SU-DHL-6 (cell line): ENCODE results near the gene GLOD4.

Experiments used
- H2AFZ ChIP-seq: fragments of 200-600 bp; sonication (generic); 2 replicates; pipeline ENCODE4 v1.6.1; 2014; ENCODE audit warnings: low read depth, mild to moderate bottlenecking, moderate library complexity, mixed read lengths, antibody characterized with exemption, low read length; ENCODE audit not compliant: severe bottlenecking
- H3F3A ChIP-seq: fragments of 200-600 bp; shearing (Covaris generic); 2 replicates; pipeline ENCODE4 v1.6.0; 2016; ENCODE audit warnings: antibody characterized with exemption, mild to moderate bottlenecking; ENCODE audit not compliant: insufficient read depth
- H3K27ac ChIP-seq: fragments of 200-600 bp; sonication (generic); 2 replicates; pipeline ENCODE4 v1.5.1; 2016; ENCODE audit warnings: low read depth, mild to moderate bottlenecking, low read length, moderate library complexity, mixed read lengths
- H3K27me3 ChIP-seq: fragments of 200-600 bp; sonication (generic), shearing (Covaris generic); 2 replicates; pipeline ENCODE4 v1.6.0; 2014; ENCODE audit warnings: mild to moderate bottlenecking, low read length
- H3K36me3 ChIP-seq: fragments of 200-600 bp; sonication (generic); 2 replicates; pipeline ENCODE4 v1.6.1; 2014; ENCODE audit warnings: mild to moderate bottlenecking, low read length, mixed read lengths
- H3K4me2 ChIP-seq: fragments of 300-600, 200-600 bp; shearing (Covaris generic), sonication (generic); 2 replicates; pipeline ENCODE4 v1.6.0; 2014; ENCODE audit warnings: low read length, low read depth, mild to moderate bottlenecking; ENCODE audit not compliant: poor library complexity, severe bottlenecking
- H3K4me3 ChIP-seq: fragments of 200-600 bp; sonication (generic); 2 replicates; pipeline ENCODE4 v1.5.1; 2014; ENCODE audit warnings: antibody characterized with exemption, low read length, mild to moderate bottlenecking, mixed read lengths; ENCODE audit not compliant: insufficient read depth, poor library complexity, severe bottlenecking
- H3K79me2 ChIP-seq: fragments of 200-600 bp; sonication (generic); 2 replicates; pipeline ENCODE4 v1.6.1; 2014; ENCODE audit warnings: mild to moderate bottlenecking, low read length, moderate library complexity; ENCODE audit not compliant: insufficient read depth
- H3K9ac ChIP-seq: fragments of 200-600 bp; sonication (generic); 2 replicates; pipeline ENCODE4 v1.7.0; 2014; ENCODE audit warnings: mild to moderate bottlenecking, low read length
- H3K9me2 ChIP-seq: fragments of 200-600 bp; sonication (generic); replicated peaks from 2 replicates; pipeline ENCODE4 v1.6.1; 2014; ENCODE audit warnings: low read length; ENCODE audit not compliant: insufficient read depth
- H3K9me3 ChIP-seq: fragments of 200-600 bp; sonication (generic); 2 replicates; pipeline ENCODE4 v1.6.1; 2014; ENCODE audit warnings: low read length, mixed read lengths; ENCODE audit not compliant: insufficient read depth
- H4K20me1 ChIP-seq: fragments of 200-600 bp; sonication (generic); 2 replicates; pipeline ENCODE4 v1.6.1; 2014; ENCODE audit warnings: low read depth, mild to moderate bottlenecking, antibody characterized with exemption, low read length, moderate library complexity, mixed read lengths
- EZH2phosphoT487 ChIP-seq: fragments of 200-600 bp; sonication (generic), shearing (Covaris generic); conservative IDR thresholded peaks from 2 replicates; pipeline ENCODE4 v1.6.1; 2018; ENCODE audit warnings: mild to moderate bottlenecking, antibody characterized with exemption, low read length, moderate library complexity, mixed read lengths
- TF ChIP-seq, protein P1 (sequence below): fragments of 200-600 bp; sonication (generic); IDR thresholded peaks from one replicate; pipeline ENCODE4 v1.5.1; 2017; ENCODE audit warnings: antibody characterized with exemption, mild to moderate bottlenecking, low read length, moderate library complexity; ENCODE audit not compliant: insufficient read depth, poor library complexity, severe bottlenecking

GLOD4 gene

DNA sequence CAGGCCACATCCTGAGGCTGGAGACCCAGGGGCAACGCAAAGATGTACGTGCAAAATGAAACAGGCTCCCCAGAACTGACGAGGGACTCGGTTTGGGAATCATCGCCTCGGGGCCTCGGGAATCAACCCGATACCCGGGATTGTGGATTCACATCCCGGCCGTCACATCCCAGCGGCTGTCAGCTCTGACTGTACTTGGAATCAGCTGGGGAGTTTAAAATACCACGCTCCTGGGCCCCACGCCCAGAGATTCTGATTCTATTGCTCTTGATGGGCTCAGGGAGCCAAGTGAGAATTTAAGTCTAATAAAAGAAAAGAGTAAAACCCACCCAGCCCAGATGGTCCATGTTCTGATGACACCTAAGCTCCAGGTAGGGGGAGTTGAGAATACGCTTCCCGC lies 42.3 kb upstream of the GLOD4 start:
- H3K9me2 ChIP-seq: no peaks in the 10 kb centered on the region
- no peaks in the 10 kb centered on the region for H3F3A ChIP-seq
- H2AFZ ChIP-seq: no peak overlapping the region
- no peaks in the 10 kb centered on the region for H4K20me1 ChIP-seq
- no peaks in the 10 kb centered on the region for H3K79me2 ChIP-seq
- TF ChIP-seq, protein P1, sequence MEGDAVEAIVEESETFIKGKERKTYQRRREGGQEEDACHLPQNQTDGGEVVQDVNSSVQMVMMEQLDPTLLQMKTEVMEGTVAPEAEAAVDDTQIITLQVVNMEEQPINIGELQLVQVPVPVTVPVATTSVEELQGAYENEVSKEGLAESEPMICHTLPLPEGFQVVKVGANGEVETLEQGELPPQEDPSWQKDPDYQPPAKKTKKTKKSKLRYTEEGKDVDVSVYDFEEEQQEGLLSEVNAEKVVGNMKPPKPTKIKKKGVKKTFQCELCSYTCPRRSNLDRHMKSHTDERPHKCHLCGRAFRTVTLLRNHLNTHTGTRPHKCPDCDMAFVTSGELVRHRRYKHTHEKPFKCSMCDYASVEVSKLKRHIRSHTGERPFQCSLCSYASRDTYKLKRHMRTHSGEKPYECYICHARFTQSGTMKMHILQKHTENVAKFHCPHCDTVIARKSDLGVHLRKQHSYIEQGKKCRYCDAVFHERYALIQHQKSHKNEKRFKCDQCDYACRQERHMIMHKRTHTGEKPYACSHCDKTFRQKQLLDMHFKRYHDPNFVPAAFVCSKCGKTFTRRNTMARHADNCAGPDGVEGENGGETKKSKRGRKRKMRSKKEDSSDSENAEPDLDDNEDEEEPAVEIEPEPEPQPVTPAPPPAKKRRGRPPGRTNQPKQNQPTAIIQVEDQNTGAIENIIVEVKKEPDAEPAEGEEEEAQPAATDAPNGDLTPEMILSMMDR: no peak
- TF ChIP-seq EZH2phosphoT487: no peak
- no peaks in the 10 kb centered on the region for H3K9me3 ChIP-seq
- no peak overlapping the region for H3K4me2 ChIP-seq
- no peak overlapping the region for H3K27ac ChIP-seq
- no peaks in the 10 kb centered on the region; the same call in 1 of the 2 replicates for H3K27me3 ChIP-seq
- H3K4me3 ChIP-seq: no peak overlapping the region
- H3K36me3 ChIP-seq: no peaks in the 10 kb centered on the region
- no peak overlapping the region for H3K9ac ChIP-seq

DNA sequence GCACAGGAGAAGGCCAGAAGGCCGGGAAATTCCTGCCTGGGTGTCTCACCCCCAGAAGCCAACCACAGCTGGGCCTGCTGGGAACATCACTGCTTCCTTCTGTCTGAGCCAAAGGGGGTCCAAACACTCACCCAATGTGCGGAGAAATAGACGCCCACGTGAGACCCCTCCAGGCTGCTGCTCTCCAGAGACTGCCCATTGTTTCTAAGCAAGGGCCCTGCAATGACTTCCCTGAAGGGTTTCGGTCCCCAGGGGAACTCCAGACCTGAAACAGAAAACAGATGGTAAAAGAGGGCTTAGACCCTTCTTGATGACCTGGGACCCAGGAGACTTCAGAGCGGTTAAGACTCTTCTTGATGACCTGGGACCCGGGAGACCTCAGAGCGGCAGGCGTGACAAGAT lies 41.4 kb upstream of the GLOD4 start:
- no peaks in the 10 kb centered on the region; the same call in 1 of the 2 replicates for H3K27me3 ChIP-seq
- no peak overlapping the region for H3K4me3 ChIP-seq
- H3K4me2 ChIP-seq: no peak overlapping the region
- H3K9me2 ChIP-seq: no peaks in the 10 kb centered on the region
- H3F3A ChIP-seq: no peaks in the 10 kb centered on the region
- H3K9ac ChIP-seq: no peak overlapping the region
- H3K27ac ChIP-seq: no peak overlapping the region
- no peaks in the 10 kb centered on the region for H3K79me2 ChIP-seq
- H4K20me1 ChIP-seq: no peaks in the 10 kb centered on the region
- no peak for TF ChIP-seq EZH2phosphoT487
- TF ChIP-seq, protein P1: no peak
- H3K36me3 ChIP-seq: no peaks in the 10 kb centered on the region
- no peak overlapping the region for H2AFZ ChIP-seq
- H3K9me3 ChIP-seq: no peaks in the 10 kb centered on the region

DNA sequence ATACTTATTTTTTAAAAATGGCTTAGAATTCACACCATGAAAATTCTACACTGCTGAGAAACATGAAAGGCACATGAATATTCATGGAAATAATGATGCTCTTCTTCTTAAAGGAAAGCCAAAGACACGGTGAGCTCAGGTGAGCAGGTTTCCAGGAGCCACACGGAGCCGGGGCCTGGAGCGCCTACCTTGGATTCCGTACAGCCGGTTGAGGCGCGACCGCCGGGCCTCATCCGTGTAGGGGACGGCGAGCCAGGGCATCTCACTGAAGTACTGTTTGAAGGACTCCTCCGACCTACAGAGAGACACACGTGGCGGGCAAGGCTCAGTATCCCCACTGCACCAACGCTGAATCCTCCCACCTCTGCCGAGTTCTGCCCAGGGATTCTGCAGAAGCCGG lies 37.2 kb upstream of the GLOD4 start:
- Histone ChIP-seq H3F3A (no peaks in the 10 kb centered on the region), H2AFZ (no peak overlapping the region), H3K79me2 (no peaks in the 10 kb centered on the region), H3K4me2 (no peak overlapping the region), H3K9ac (no peak overlapping the region), H3K9me2 (no peaks in the 10 kb centered on the region), H3K27me3 (no peaks in the 10 kb centered on the region), H4K20me1 (no peaks in the 10 kb centered on the region), H3K4me3 (no peak overlapping the region), H3K36me3 (no peaks in the 10 kb centered on the region), H3K9me3 (no peaks in the 10 kb centered on the region), H3K27ac (no peak overlapping the region)
- TF ChIP-seq, protein P1: no peak
- no peak for TF ChIP-seq EZH2phosphoT487

DNA sequence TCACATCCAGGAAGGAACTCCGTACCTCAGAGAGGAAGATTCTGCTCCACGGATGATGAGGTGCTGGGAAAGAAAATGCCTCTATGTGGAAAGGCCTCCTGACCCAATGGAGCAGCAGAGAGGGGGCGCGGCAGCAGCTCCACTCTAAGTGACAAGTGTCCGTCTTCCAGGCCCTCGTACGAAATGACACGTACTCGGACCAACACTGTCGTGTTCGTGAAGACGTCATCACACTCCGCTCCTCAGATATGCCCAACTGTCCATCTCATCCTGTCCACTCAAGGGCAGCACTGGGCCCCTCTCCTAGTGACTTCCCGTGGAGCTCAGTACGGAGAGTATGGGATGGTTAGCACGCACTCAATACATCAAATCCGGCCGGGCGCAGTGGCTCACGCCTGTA lies 32.3 kb upstream of the GLOD4 start:
- Histone ChIP-seq H3K4me3 (no peak overlapping the region), H3K4me2 (no peak overlapping the region), H4K20me1 (no peaks in the 10 kb centered on the region), H3K27ac (no peak overlapping the region), H3K9me2 (no peaks in the 10 kb centered on the region), H2AFZ (no peak overlapping the region), H3F3A (no peaks in the 10 kb centered on the region), H3K9ac (no peak overlapping the region), H3K79me2 (no peaks in the 10 kb centered on the region), H3K36me3 (no peaks in the 10 kb centered on the region), H3K27me3 (no peaks in the 10 kb centered on the region), H3K9me3 (no peaks in the 10 kb centered on the region)
- TF ChIP-seq, protein P1: no peak
- TF ChIP-seq EZH2phosphoT487: no peak
